Tongue (tissue), 2 donors: ENCODE data around the gene PRSS38. TPM values are rescaled to one million over a fixed set of nuclear protein-coding genes. Genes with fewer than 3 reads are reported as not detected.

Experiments used
- DNase-seq: peaks from one replicate; pipeline ENCODE4 v3.0.0-alpha.2; 2015
- total RNA-seq: library from RNA; depleted of rRNA; stranded (reverse); fragments of >200 nt; gene quantifications from one replicate; pipeline ENCODE4 v1.2.3, GENCODE V29; 2014

PRSS38 gene
- total RNA-seq: not detected

- DNase-seq: no peak
These were observed at the start of gene PRSS38 for GRCh38 chr1:227815468-227816409. TSS of gene PRSS38 (plus strand) at chr1:227815675. CDS start at chr1:227815717, 42 bp downstream.

DNA sequence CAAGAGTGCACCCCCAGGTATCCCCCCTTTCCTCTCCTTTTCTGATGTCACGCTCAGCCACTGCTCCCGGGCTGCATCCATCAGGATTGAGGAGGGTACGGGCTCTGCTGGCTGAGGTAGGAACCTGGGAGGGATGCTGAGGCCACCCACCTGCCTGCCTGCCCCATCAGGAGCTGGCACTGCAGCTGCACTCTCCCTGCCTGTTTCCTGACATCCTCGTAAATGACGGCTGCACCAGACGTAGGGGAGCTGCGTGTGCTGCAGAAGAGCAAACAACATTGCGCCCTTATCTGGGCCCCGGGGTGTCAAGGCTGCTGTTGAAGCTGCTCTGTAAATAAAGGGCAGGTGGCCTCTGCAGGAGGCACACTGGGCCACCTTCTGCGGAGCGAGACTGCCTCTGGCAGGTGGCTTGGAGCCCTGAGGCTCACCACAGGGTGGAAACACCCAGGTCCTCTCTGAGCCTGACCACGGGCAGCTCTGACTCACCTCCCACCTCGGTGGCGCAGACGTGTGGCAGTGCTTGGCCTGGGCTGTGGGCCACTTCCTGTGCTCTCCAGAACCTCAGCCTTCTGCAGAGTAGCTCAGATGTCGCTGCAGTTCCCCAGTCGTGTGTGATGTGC is 49.4 kb upstream of the PRSS38 start:
- no peak for DNase-seq

- DNase-seq: no peak
These were observed 48.7 kb upstream of the PRSS38 start for GRCh38 chr1:227766653-227767277.

GRCh38 chr1:227767401-227768124 is 47.9 kb upstream of the PRSS38 start:
- DNase-seq: no peak

- no peak for DNase-seq
These were observed 47.4 kb upstream of the PRSS38 start for GRCh38 chr1:227768125-227768439.

- DNase-seq: no peak
These were observed 46.8 kb upstream of the PRSS38 start for GRCh38 chr1:227768640-227769039.

- no peak for DNase-seq
These were observed 46.2 kb upstream of the PRSS38 start for GRCh38 chr1:227769047-227769935.

DNA sequence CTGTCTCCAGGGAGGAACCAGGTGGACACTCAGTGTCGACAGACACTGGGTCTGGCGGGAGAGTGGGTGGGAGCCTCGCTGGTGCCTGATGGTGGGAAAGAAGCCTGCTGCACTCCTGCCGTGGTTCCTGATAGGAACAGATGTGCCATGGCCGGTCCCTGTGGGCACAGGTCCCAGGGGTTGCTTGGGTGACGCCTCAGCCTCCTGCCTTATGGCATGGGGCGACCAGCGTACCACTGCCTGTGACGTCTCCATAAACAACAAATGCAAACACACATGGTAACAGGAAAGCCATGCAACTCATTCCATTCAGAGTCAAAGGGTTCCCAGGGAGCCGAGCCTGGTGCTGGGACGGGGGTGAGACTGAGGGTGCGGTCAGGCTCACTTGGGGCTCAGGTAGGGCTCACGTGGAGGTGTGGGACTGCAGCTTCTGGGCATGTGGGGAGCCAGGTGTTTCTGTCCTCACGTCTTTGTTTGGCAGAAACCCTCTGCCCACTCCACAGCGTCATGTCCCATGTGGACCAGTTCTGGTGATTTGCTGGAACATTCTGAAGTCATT is 45.5 kb upstream of the PRSS38 start:
- DNase-seq: no peak

GRCh38 chr1:227770812-227771211 is 44.7 kb upstream of the PRSS38 start:
- DNase-seq: no peak

- DNase-seq: no peak
These were observed 44.1 kb upstream of the PRSS38 start for GRCh38 chr1:227771326-227771725.

DNA sequence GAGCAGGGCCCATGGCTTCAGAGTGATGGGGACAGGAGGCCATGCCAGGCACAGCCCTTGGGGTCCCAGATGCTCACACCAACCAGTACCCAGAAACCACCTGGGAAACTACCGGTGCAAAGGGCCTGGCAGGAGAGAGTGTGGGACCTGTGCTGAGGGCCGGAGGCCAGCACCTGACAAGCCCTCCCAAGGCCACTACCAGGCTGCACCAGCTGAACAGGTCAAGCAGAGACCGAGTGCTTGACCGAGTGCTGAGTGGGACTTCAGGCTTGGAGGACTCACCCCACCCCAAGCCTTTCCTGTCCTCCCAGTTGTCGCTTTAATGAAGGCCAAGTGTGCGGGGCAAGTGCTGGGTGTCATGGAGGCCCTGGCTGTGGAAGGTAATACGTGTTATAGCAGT is 43.7 kb upstream of the PRSS38 start:
- no peak for DNase-seq

DNA sequence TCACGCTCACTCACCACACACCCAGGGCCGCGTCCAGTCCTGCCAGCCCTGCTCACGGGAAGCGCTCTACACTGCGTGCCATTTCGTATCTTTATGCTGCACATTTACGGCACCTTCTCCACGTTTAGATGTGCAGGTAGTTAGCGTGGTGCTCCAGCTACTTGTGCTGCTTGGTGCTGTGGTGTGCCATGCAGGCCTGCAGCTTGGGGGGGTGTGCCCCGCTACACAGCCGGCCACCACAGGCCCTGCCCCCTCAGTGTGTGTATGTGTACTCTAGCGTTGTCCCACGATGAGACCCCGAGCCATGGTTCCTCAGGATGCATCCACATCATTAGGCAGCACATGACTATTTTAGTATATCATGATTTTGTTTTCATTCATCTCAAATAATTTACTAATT is 41.9 kb upstream of the PRSS38 start:
- no peak for DNase-seq

DNA sequence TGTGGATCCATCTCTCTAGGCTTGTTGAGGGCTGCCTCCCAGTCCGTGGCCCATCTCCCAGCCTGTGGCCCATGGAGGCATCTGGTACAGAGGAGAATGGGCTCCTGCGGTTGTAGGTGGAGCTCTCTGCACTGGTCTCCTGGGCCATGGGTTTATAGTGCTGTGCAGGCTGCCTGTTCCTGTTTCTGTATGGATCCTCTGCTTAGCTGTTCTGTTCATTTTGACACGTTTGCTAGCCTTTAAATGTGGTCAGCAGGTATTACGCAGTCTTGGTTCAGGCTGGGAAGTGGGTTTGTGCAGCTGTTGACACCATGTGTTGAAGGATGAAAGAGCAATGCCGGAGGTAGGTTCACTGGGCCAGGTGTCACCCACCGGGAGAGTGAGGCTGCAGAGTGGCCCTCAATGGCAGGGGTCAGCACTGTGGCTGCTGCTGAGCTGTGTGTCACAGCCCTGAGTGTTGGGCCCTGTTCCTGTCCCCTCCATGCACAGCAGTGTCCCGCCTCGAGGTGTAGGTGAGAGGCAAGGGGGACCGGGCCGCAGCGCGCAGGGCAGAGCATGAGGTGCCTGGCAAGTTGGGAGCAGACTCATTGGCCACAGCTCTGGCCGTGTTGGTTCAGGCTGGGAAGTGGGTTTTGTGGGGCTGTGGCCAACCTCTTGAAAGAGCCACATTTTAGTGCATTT is 41.3 kb upstream of the PRSS38 start:
- no peak for DNase-seq

DNA sequence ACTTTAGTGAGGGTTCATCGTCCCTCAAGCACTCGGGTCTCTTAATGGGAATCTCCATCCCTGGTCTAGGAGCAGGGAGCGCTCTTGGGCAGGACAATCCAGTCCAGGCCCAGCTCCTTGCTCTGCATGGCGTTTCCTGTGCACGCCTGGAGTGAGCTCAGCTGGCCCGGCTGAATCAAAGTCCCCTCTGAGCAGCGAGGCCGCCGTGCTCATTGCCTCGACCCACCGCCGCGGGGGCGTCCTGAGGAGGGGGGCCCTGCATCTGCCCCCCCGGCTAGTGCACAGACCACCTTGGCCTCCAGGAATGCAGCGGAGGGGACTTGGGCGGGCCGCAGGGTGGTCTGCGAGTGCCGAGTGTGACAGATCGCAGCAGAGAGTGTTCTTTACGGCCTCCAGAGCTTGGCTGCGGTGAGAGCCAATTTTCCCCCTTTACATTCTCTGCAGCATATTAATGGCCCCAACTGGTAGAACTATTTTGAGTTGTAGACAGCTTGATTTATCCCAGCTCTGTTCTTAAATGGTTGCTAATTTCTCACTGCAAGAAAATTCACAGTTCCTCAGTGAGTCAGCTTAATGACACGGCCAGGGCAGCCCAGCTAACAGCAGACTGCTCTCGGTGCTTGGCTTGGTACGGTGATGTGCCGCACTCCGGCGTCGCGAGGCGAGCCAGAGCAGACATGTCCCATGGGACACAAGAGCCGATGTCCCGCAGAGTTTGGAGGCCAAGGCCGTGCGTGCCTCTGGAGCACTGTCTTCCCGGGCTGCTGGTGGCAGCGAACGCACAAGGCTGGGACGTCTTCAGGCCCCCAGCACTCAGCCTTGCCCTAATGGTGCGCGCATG is 40.4 kb upstream of the PRSS38 start:
- peak; percentile 71 for DNase-seq

GRCh38 chr1:227775841-227776240 is 39.6 kb upstream of the PRSS38 start:
- no peak for DNase-seq

GRCh38 chr1:227776331-227776771 is 39.1 kb upstream of the PRSS38 start:
- DNase-seq: peak; percentile 72

DNA sequence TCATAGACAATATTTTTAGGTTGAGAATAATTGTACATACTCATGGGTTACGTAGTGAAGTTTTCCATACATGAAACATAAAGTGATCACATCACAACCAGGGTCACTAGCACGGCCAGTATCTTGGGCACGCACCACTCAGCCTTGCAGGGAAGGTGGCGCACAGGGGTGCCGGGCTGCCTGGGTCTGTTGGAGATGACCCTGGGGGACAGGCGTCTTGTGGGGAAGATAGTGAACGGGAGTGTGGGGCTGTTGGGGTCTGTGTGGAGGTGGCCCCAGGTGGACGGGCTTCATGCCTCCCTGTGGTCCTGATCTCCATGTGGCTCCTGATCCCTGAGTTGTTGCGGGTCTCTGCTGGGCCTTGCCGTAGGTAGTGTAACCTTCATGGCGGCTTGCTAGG is 38.3 kb upstream of the PRSS38 start:
- DNase-seq: no peak

DNA sequence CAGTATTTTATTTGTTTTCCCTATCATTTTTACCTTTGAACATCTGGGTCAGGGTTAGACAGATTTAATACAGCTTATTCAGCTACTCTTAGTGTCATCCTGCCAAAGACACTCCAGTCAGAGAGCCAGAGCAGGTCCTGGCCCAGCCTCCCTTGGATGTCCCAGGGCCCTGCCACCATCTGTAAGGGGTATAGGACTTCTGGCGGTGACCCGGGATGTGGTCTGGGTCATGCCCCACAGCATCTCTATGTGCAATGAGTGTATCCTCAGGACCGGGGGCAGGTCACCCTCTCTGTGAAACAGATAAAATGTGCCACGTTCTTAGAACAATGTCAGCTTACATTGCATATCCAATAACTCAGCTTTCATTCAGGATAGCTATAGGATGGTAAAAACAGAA is 37.8 kb upstream of the PRSS38 start:
- DNase-seq: no peak

- no peak for DNase-seq
These were observed 37.0 kb upstream of the PRSS38 start for GRCh38 chr1:227778401-227778947.
